H1 (cell line): ENCODE measurements around the gene ASCC3. TPM values are rescaled to one million over a fixed set of nuclear protein-coding genes. Genes with fewer than 3 reads are reported as not detected.

Experiments
- CTCF ChIA-PET: fragments of 300-600 bp; sonication (Branson Sonifier 250); formaldehyde crosslinking; loops from one replicate; lab custom pipeline; 2021; ENCODE audit not compliant: partially characterized antibody; lab: Charles Lee
- POLR2A ChIA-PET: fragments of 300-600 bp; sonication (Branson Sonifier 250); formaldehyde crosslinking; loops from one replicate; lab custom pipeline; 2021; ENCODE audit warnings: inconsistent platforms; ENCODE audit not compliant: partially characterized antibody; lab: Charles Lee
- DNase-seq, 2 experiments: peaks; one replicate each; pipeline versions ENCODE4 v3.0.0 to v3.0.0-alpha.2; 2010 to 2022; ENCODE audit warnings: low spot score in 2 of 2, low read depth in 1 of 2, mixed read lengths in 1 of 2
- FAIRE-seq: peaks from 2 replicates; lab custom pipeline; 2011; peaks lifted over from hg19 to GRCh38; lab: Jason Lieb, UNC
- H2AFZ ChIP-seq: 2 replicates; pipeline ENCODE4 v1.8.1; 2012; ENCODE audit warnings: low read length, inconsistent platforms
- H2AK5ac ChIP-seq: 2 replicates; pipeline ENCODE4 v1.6.1; 2013; ENCODE audit warnings: low read depth, low read length
- H2BK120ac ChIP-seq: replicated peaks from 2 replicates; pipeline ENCODE3; 2013; ENCODE audit warnings: low read depth, low read length, inconsistent platforms
- H2BK12ac ChIP-seq: 2 replicates; pipeline ENCODE4 v1.6.1; 2013; ENCODE audit warnings: low read depth, low read length
- H2BK15ac ChIP-seq: 2 replicates; pipeline ENCODE4 v1.6.1; 2013; ENCODE audit warnings: low read length
- H2BK20ac ChIP-seq: 2 replicates; pipeline ENCODE4 v1.6.1; 2013; ENCODE audit warnings: low read length
- H2BK5ac ChIP-seq: 2 replicates; pipeline ENCODE4 v1.6.1; 2013; ENCODE audit warnings: low read depth, low read length
- H3K14ac ChIP-seq: 2 replicates; pipeline ENCODE4 v1.6.1; 2013; ENCODE audit warnings: inconsistent platforms; ENCODE audit not compliant: insufficient read length
- H3K18ac ChIP-seq: 2 replicates; pipeline ENCODE4 v1.6.1; 2013; ENCODE audit warnings: low read length; ENCODE audit errors: extremely low read depth
- H3K23ac ChIP-seq: 2 replicates; pipeline ENCODE4 v1.6.1; 2013; ENCODE audit warnings: inconsistent platforms; ENCODE audit not compliant: insufficient read length
- H3K23me2 ChIP-seq: 2 replicates; pipeline ENCODE4 v1.6.1; 2013; ENCODE audit warnings: low read depth, low read length
- H3K27ac ChIP-seq: 2 replicates; pipeline ENCODE4 v1.6.1; 2011; ENCODE audit warnings: low read depth, low read length, inconsistent platforms
- H3K27me3 ChIP-seq, 4 experiments: replicated peaks in 1 of 4; 1 replicate in 1 of 4; 2 replicates in 3 of 4; pipeline versions ENCODE4 v1.6.1 to v1.8.1; 2011 to 2013; ENCODE audit warnings: low read length in 3 of 4, mild to moderate bottlenecking in 3 of 4, inconsistent platforms in 2 of 4, mixed read lengths in 2 of 4, moderate library complexity in 1 of 4; ENCODE audit not compliant: control insufficient read depth in 3 of 4, insufficient read depth in 3 of 4; ENCODE audit errors: extremely low read depth in 1 of 4
- H3K36me3 ChIP-seq, 4 experiments: 2 replicates each; pipeline versions ENCODE4 v1.6.1 to v1.8.1; 2011 to 2013; ENCODE audit warnings: mild to moderate bottlenecking in 4 of 4, low read length in 3 of 4, moderate library complexity in 2 of 4, control low read depth in 1 of 4, inconsistent platforms in 1 of 4; ENCODE audit not compliant: insufficient read depth in 4 of 4, control insufficient read depth in 2 of 4
- H3K4ac ChIP-seq: replicated peaks from 2 replicates; pipeline ENCODE3; 2013; ENCODE audit warnings: low read length, low read depth, mixed read lengths, inconsistent platforms; ENCODE audit not compliant: insufficient read length
- H3K4me1 ChIP-seq, 4 experiments: replicated peaks in 1 of 4; 1 replicate in 1 of 4; 2 replicates in 3 of 4; pipeline versions ENCODE4 v1.6.1 to v1.8.1; 2011 to 2013; ENCODE audit warnings: low read length in 3 of 4, inconsistent platforms in 2 of 4, mixed read lengths in 1 of 4; ENCODE audit not compliant: insufficient read depth in 4 of 4, control insufficient read depth in 3 of 4
- H3K4me2 ChIP-seq, 2 experiments: 2 replicates each; pipeline versions ENCODE4 v1.6.1 to v1.8.1; 2011 to 2013; ENCODE audit warnings: low read depth in 2 of 2, low read length in 2 of 2, control low read depth in 1 of 2, inconsistent platforms in 1 of 2, mild to moderate bottlenecking in 1 of 2; ENCODE audit not compliant: insufficient read depth in 1 of 2
- H3K4me3 ChIP-seq, 4 experiments: fragments of 200-600, 300-600 bp in 1 of 4; sonication (generic), shearing (Covaris generic), sonication (Bioruptor Twin) in 1 of 4; 2 replicates each; pipeline versions ENCODE4 v1.5.1 to v1.8.1; 2011 to 2016; ENCODE audit warnings: low read length in 4 of 4, low read depth in 3 of 4, control low read depth in 2 of 4, inconsistent platforms in 2 of 4, mild to moderate bottlenecking in 2 of 4, mixed read lengths in 1 of 4, moderate library complexity in 1 of 4; ENCODE audit not compliant: insufficient read depth in 2 of 4; ENCODE audit errors: extremely low read depth in 1 of 4
- H3K56ac ChIP-seq: replicated peaks from 2 replicates; pipeline ENCODE3; 2013; ENCODE audit warnings: low read depth, mild to moderate bottlenecking, mixed read lengths, low read length, inconsistent platforms; ENCODE audit not compliant: insufficient read length
- H3K79me1 ChIP-seq: 2 replicates; pipeline ENCODE4 v1.6.1; 2013; ENCODE audit warnings: low read depth, low read length, control low read depth
- H3K79me2 ChIP-seq, 2 experiments: 2 replicates each; pipeline versions ENCODE4 v1.6.1 to v1.8.1; 2012 to 2013; ENCODE audit warnings: low read length in 2 of 2, mild to moderate bottlenecking in 2 of 2, inconsistent platforms in 1 of 2; ENCODE audit not compliant: insufficient read depth in 2 of 2, control insufficient read depth in 1 of 2
- H3K9ac ChIP-seq, 4 experiments: replicated peaks in 1 of 4; 1 replicate in 1 of 4; 2 replicates in 3 of 4; pipeline versions ENCODE4 v1.6.1 to v1.8.1; 2011 to 2013; ENCODE audit warnings: low read depth in 3 of 4, low read length in 3 of 4, control low read depth in 2 of 4, mild to moderate bottlenecking in 2 of 4, moderate library complexity in 2 of 4, inconsistent platforms in 1 of 4; ENCODE audit errors: extremely low read depth in 1 of 4
- H3K9me3 ChIP-seq, 2 experiments: 2 replicates each; pipeline versions ENCODE4 v1.6.1 to v1.8.1; 2012 to 2013; ENCODE audit warnings: mild to moderate bottlenecking in 2 of 2, moderate library complexity in 2 of 2, control low read depth in 1 of 2, inconsistent platforms in 1 of 2, low read depth in 1 of 2, low read length in 1 of 2, mixed read lengths in 1 of 2; ENCODE audit not compliant: insufficient read depth in 2 of 2
- H4K20me1 ChIP-seq, 2 experiments: replicated peaks in 1 of 2; 2 replicates each; pipeline versions ENCODE3 to v1.8.1; 2011 to 2013; ENCODE audit warnings: inconsistent platforms in 2 of 2, low read length in 2 of 2, mild to moderate bottlenecking in 1 of 2; ENCODE audit not compliant: insufficient read depth in 2 of 2, control insufficient read depth in 1 of 2
- H4K5ac ChIP-seq: 2 replicates; pipeline ENCODE4 v1.6.1; 2013; ENCODE audit warnings: low read length, low read depth, mixed read lengths, inconsistent platforms; ENCODE audit not compliant: insufficient read length
- H4K8ac ChIP-seq: 2 replicates; pipeline ENCODE4 v1.8.0; 2013; ENCODE audit warnings: mild to moderate bottlenecking, moderate library complexity, low read length, inconsistent platforms; ENCODE audit not compliant: insufficient read depth; ENCODE audit errors: extremely low read depth
- H4K91ac ChIP-seq: replicated peaks from 2 replicates; pipeline ENCODE3; 2013; ENCODE audit warnings: low read length, mixed read lengths, inconsistent platforms; ENCODE audit not compliant: insufficient read length
- ASH2L ChIP-seq: fragments of 200-600, 300-600 bp; sonication (generic); IDR thresholded peaks from one replicate; pipeline ENCODE4 v1.7.1; 2017; ENCODE audit warnings: low read length
- BACH1 ChIP-seq: IDR thresholded peaks from 2 replicates; pipeline ENCODE4 v1.6.1; 2012; ENCODE audit warnings: low read length, improper control_type of control experiment
- BRCA1 ChIP-seq: IDR thresholded peaks from 2 replicates; pipeline ENCODE4 v1.6.1; 2012; ENCODE audit warnings: low read depth, low read length, improper control_type of control experiment
- CEBPB ChIP-seq: IDR thresholded peaks from 2 replicates; pipeline ENCODE4 v1.6.1; 2012; ENCODE audit warnings: low read depth, low read length
- CTCF ChIP-seq, 3 experiments: IDR thresholded peaks; 1 replicate in 2 of 3; 2 replicates in 1 of 3; pipeline versions ENCODE4 v1.5.1 to v1.6.1; 2011; ENCODE audit warnings: low read length in 3 of 3, mild to moderate bottlenecking in 3 of 3, inconsistent platforms in 2 of 3, low read depth in 1 of 3, moderate library complexity in 1 of 3; ENCODE audit not compliant: insufficient read depth in 1 of 3; ENCODE audit errors: control extremely low read depth in 1 of 3
- EP300 ChIP-seq, 2 experiments: IDR thresholded peaks; 1 replicate in 1 of 2; 2 replicates in 1 of 2; pipeline ENCODE4 v1.6.1; 2011 to 2012; ENCODE audit warnings: low read depth in 2 of 2, low read length in 2 of 2, mild to moderate bottlenecking in 2 of 2, borderline replicate concordance in 1 of 2, inconsistent platforms in 1 of 2, moderate library complexity in 1 of 2
- GABPA ChIP-seq: IDR thresholded peaks from 2 replicates; pipeline ENCODE4 v1.6.1; 2011; ENCODE audit warnings: mild to moderate bottlenecking, low read length, moderate library complexity, borderline replicate concordance; ENCODE audit not compliant: insufficient read depth
- RAD21 ChIP-seq, 2 experiments: IDR thresholded peaks in 1 of 2; conservative IDR thresholded peaks in 1 of 2; 2 replicates each; pipeline ENCODE4 v1.6.1; 2011; ENCODE audit warnings: low read depth in 2 of 2, low read length in 2 of 2, improper control_type of control experiment in 1 of 2, inconsistent platforms in 1 of 2, mild to moderate bottlenecking in 1 of 2, moderate library complexity in 1 of 2
- WGBS, 2 experiments: shearing (Covaris generic) in 1 of 2; methylation state at CpG; one replicate each; pipeline versions ENCODE4 v1.1.6 to v1.1.7; 2013 to 2015; ENCODE audit warnings: low lambda C conversion rate in 2 of 2, mixed read lengths in 2 of 2, inconsistent platforms in 1 of 2, low coverage in 1 of 2, missing lambda C conversion rate in 1 of 2; ENCODE audit not compliant: insufficient replicate concordance in 2 of 2, insufficient coverage in 1 of 2, insufficient read length in 1 of 2; ENCODE audit errors: extremely low coverage in 1 of 2, missing lambda C conversion rate in 1 of 2; 5-methylcytosine and 5-hydroxymethylcytosine counted together
- polyA plus RNA-seq, 7 experiments: library from polyadenylated mRNA; depleted of rRNA in 3 of 7; stranded (reverse) in 5 of 7; unstranded in 2 of 7; fragments of >200 nt in 5 of 7; fragments of 200-250 nt in 2 of 7; gene quantifications; 1 replicate in 5 of 7; 2 replicates in 1 of 7; 4 replicates in 1 of 7; pipeline versions ENCODE4 v1.2.1 to v1.2.3, GENCODE V29; 2011 to 2013; ENCODE audit warnings: missing spikeins in 2 of 7, mixed read lengths in 2 of 7
- total RNA-seq: library from RNA; stranded (reverse); fragmentation: NEBNext Ultra II Directional; extraction: Animal tissue kit (Norgen Biotek cat#: 25700); gene quantifications from 2 replicates; pipeline ENCODE4 v1.2.1, GENCODE V29; 2021

ASCC3 gene
- total and polyA plus RNA-seq, 2 of the 8 experiments (the other 6 are each of a cell fraction or from before 2014, with no cell fraction given): 37.5 to 77.8 TPM

GRCh38 chr6:100719883-100720682 is 161.0 kb downstream of the ASCC3 start:
- 80% methylated on average over 5 of the region's 5 CpGs; no CpG with 5 or more reads in 1 of the 2 experiments for WGBS, 2 experiments
- Histone ChIP-seq H3K9ac (no peak overlapping the region), H2BK120ac (no peak overlapping the region), H3K79me1 (no peaks in the 10 kb centered on the region), H3K23ac (no peak overlapping the region), H3K56ac (no peak overlapping the region), H3K4me3 (no peak overlapping the region), H3K14ac (no peak overlapping the region), H2BK5ac (no peak overlapping the region), H4K5ac (no peak overlapping the region), H3K4me1 (no peaks in the 10 kb centered on the region), H4K20me1 (no peaks in the 10 kb centered on the region), H2AFZ (no peak overlapping the region), H2AK5ac (no peak overlapping the region), H3K27ac (no peak overlapping the region), H3K36me3 (peaks cover 0 to 2% (median 0%) of the 10 kb centered on the region in 4 experiments; a peak in 2 of 8 replicates), H2BK15ac (no peak overlapping the region), H2BK12ac (no peak overlapping the region), H3K23me2 (no peaks in the 10 kb centered on the region), H3K27me3 (no peaks in the 10 kb centered on the region), H3K4ac (no peak overlapping the region), H3K79me2 (no peaks in the 10 kb centered on the region), H2BK20ac (no peak overlapping the region), H3K18ac (no peak overlapping the region), H4K91ac (no peak overlapping the region), H3K4me2 (no peak overlapping the region), H3K9me3 (no peaks in the 10 kb centered on the region), H4K8ac (no peak overlapping the region)
- FAIRE-seq (peak; percentile 77), DNase-seq (no peak)
- ChIA-PET POLR2A (no interaction called here), CTCF (interaction anchor here (0.6 to 3.0 kb wide), 21 partner anchors 8 to 610 kb away, joined by 3 to 14 read pairs (median 3); no protein-coding TSS in a partner anchor)
- TF ChIP-seq EP300 (IDR thresholded peaks at IDR 0.05; ENCODE audit: borderline replicate concordance in 1 of 2, low read depth in 2 of 2, low read length in 2 of 2) (no peak), BRCA1 (no peak), ASH2L (no peak), CEBPB (0 out of 2 replicates have a peak, but pooled peaks have one; percentile 8), GABPA (no peak), BACH1 (no peak), CTCF (IDR thresholded peaks at IDR 0.05; ENCODE audit: control extremely low read depth in 1 of 3, insufficient read depth in 1 of 3, low read depth in 1 of 3, low read length in 3 of 3) (peak in 1 of 3 experiments; percentile 34; a peak in 2 of 4 replicates), RAD21 (IDR thresholded peaks at IDR 0.05 in 1 of 2, conservative IDR thresholded peaks at IDR 0.05 in 1 of 2; ENCODE audit: low read depth in 2 of 2, low read length in 2 of 2) (peak; percentile 44 to 46)
